Neuron (in vitro differentiated cells): Measurements from ENCODE around the gene ALPL.

Experiments used
- H2AFZ ChIP-seq: one replicate; pipeline ENCODE4 v1.6.1; 2013; ENCODE audit warnings: low read depth, mild to moderate bottlenecking, inconsistent platforms, low read length, moderate library complexity
- H3K27me3 ChIP-seq: one replicate; pipeline ENCODE4 v1.6.1; 2013; ENCODE audit warnings: low read length; ENCODE audit not compliant: insufficient read depth
- H3K36me3 ChIP-seq: one replicate; pipeline ENCODE4 v1.6.1; 2013; ENCODE audit warnings: low read length; ENCODE audit not compliant: insufficient read depth
- H3K4me1 ChIP-seq: one replicate; pipeline ENCODE4 v1.6.1; 2013; ENCODE audit warnings: low read length; ENCODE audit not compliant: insufficient read depth
- H3K4me3 ChIP-seq: 2 replicates; pipeline ENCODE4 v1.5.1; 2013; ENCODE audit warnings: mild to moderate bottlenecking, low read length, moderate library complexity
- H3K9me3 ChIP-seq: one replicate; pipeline ENCODE4 v1.6.1; 2013; ENCODE audit warnings: low read length

Gene ALPL

DNA sequence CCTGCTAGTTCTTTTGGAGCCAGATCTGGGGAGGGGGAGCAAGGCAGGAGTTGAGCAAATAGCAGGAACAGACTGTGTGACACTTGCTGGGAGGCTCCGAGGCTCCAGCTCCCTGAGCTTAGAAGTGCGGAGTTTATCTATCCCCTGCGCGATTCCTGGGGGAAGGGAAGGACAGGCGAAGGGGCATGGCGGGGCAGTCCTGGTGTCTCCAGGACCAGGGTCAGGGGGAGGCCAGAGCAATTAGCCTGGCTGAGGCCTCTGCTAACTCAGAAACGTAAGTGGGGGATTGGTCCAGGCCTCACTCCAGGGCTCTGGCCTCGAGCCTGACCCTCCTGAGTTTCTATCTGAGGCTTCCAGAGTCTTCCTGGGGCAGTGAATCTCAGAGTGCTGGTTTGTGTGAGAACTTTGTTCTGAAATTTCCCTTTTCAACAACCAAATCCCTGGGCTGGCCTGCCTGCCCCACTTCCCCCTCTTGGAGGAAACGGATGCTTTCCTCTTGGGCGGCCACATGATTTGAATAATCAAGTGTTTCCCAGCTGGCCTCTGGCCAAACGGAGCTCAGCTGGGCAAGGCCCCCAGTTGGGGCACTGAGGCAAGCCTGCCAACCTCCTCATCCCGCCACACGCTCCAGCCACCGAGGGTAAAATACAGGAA lies 15.6 kb downstream of the ALPL start:
- Histone ChIP-seq H3K4me3 (no peak overlapping the region), H3K36me3 (no peaks in the 10 kb centered on the region), H3K4me1 (no peaks in the 10 kb centered on the region), H2AFZ (no peak overlapping the region), H3K9me3 (no peaks in the 10 kb centered on the region), H3K27me3 (no peaks in the 10 kb centered on the region)

- Histone ChIP-seq H3K9me3 (no peaks in the 10 kb centered on the region), H3K36me3 (no peaks in the 10 kb centered on the region), H3K27me3 (no peaks in the 10 kb centered on the region), H3K4me1 (no peaks in the 10 kb centered on the region), H2AFZ (no peak overlapping the region), H3K4me3 (no peak overlapping the region)
Observed at GRCh38 chr1:21525340-21525717, 16.1 kb downstream of the ALPL start.

- no peaks in the 10 kb centered on the region for H3K36me3 ChIP-seq
- H3K4me1 ChIP-seq: no peaks in the 10 kb centered on the region
- no peaks in the 10 kb centered on the region for H3K9me3 ChIP-seq
- H3K4me3 ChIP-seq: no peak overlapping the region
- H2AFZ ChIP-seq: no peak overlapping the region
- H3K27me3 ChIP-seq: no peaks in the 10 kb centered on the region
Observed at GRCh38 chr1:21526441-21526840, 17.2 kb downstream of the ALPL start.

- H3K36me3 ChIP-seq: no peaks in the 10 kb centered on the region
- H3K27me3 ChIP-seq: no peaks in the 10 kb centered on the region
- no peaks in the 10 kb centered on the region for H3K9me3 ChIP-seq
- H3K4me1 ChIP-seq: no peaks in the 10 kb centered on the region
- no peak overlapping the region for H3K4me3 ChIP-seq
- no peak overlapping the region for H2AFZ ChIP-seq
Observed at GRCh38 chr1:21530368-21531016, 21.3 kb downstream of the ALPL start.

DNA sequence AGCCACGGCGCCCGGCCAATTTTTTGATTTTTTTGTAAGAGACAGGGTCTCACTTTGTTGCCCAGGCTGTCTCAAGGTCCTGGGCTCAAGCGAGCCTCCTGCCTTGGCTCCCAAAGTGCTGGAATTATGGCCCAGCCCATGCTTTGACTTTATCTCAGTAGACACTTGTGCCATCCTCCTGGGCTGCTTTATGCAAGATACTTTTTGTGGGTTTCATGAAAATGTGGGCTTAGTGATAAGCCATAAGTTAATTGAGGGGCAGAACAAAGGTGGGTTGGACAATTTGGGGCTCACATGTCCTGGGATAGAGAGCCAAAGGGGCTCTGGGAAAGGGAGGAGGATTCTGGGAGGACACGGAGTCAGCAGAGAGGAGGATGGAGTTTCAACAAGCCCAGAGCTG lies 22.0 kb downstream of the ALPL start:
- no peak overlapping the region for H2AFZ ChIP-seq
- no peak overlapping the region for H3K4me3 ChIP-seq
- no peaks in the 10 kb centered on the region for H3K9me3 ChIP-seq
- H3K27me3 ChIP-seq: no peaks in the 10 kb centered on the region
- no peaks in the 10 kb centered on the region for H3K36me3 ChIP-seq
- H3K4me1 ChIP-seq: no peaks in the 10 kb centered on the region

DNA sequence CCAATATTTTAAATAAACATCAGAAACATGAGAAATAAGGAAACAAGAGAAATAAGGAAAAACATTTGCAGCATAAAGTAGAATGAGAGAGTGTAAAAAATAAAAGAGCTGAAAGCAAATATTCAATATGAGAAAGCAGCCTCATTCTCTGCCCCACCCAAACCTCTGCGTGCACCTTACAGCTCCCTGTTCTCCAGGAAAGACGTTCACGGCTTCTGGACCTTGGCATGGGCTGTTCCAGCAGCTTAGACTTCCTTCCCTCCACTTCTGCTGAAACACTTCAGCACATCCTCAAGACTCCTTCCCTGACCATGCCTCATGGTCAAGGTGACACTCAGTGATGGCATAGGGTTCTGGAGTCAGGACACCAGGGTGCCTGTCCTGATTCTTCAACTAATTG lies 23.3 kb downstream of the ALPL start:
- Histone ChIP-seq H3K4me1 (no peaks in the 10 kb centered on the region), H3K36me3 (no peaks in the 10 kb centered on the region), H3K4me3 (no peak overlapping the region), H2AFZ (no peak overlapping the region), H3K27me3 (no peaks in the 10 kb centered on the region), H3K9me3 (no peaks in the 10 kb centered on the region)

GRCh38 chr1:21532992-21533534 lies 23.8 kb downstream of the ALPL start:
- no peaks in the 10 kb centered on the region for H3K4me1 ChIP-seq

DNA sequence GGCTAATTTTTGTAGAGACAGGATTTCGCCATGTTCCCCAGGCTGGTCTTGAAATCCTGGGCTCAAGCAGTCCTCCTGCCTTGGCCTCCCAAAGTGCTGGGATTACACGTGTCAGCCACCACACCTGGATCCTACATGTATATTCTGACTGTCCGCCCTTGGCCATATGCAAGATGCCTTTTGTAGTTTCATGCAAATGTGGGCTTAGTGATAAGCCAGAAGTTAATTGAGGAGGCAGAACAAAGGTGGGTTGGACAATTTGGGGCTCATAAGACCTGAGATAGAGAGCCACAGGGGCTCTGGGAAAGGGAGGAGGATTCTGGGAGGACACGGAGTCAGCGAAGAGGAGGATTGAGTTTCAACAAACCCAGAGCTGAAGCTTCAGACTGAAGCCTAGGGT lies 24.9 kb downstream of the ALPL start:
- no peaks in the 10 kb centered on the region for H3K4me1 ChIP-seq
- H3K4me3 ChIP-seq: no peak overlapping the region
- H3K36me3 ChIP-seq: no peaks in the 10 kb centered on the region
- H3K27me3 ChIP-seq: no peaks in the 10 kb centered on the region
- H2AFZ ChIP-seq: no peak overlapping the region
- H3K9me3 ChIP-seq: no peaks in the 10 kb centered on the region

More at GRCh38 chr1:21532992-21533534, 23.8 kb downstream of the ALPL start:
- Histone ChIP-seq H3K27me3 (no peaks in the 10 kb centered on the region), H2AFZ (no peak overlapping the region), H3K4me3 (no peak overlapping the region), H3K9me3 (no peaks in the 10 kb centered on the region), H3K36me3 (no peaks in the 10 kb centered on the region)

- Histone ChIP-seq H3K4me3 (no peak overlapping the region), H3K27me3 (no peaks in the 10 kb centered on the region), H2AFZ (no peak overlapping the region), H3K4me1 (no peaks in the 10 kb centered on the region), H3K9me3 (no peaks in the 10 kb centered on the region), H3K36me3 (no peaks in the 10 kb centered on the region)
Observed at GRCh38 chr1:21534674-21535378, 25.6 kb downstream of the ALPL start.

DNA sequence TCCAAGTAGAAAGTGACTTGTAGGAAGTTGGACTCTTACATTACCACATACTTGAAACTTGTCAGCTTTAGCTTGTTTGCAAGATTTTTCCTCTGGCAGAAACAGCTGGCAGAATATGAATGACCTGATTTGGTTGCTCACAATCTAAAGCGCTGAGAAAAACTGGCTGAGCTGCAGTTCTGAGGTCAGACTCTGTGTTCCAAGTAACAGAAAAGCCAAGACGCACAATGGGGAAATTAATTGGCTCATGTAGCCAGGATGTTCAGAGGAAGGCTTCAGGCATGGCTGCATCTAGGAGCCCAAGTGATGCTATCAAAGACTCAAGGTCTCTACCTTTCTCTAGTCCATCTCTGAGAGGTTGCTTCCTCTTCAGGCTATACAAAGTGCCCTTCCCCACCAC lies 27.0 kb downstream of the ALPL start:
- Histone ChIP-seq H3K4me1 (no peaks in the 10 kb centered on the region), H3K4me3 (no peak overlapping the region)

DNA sequence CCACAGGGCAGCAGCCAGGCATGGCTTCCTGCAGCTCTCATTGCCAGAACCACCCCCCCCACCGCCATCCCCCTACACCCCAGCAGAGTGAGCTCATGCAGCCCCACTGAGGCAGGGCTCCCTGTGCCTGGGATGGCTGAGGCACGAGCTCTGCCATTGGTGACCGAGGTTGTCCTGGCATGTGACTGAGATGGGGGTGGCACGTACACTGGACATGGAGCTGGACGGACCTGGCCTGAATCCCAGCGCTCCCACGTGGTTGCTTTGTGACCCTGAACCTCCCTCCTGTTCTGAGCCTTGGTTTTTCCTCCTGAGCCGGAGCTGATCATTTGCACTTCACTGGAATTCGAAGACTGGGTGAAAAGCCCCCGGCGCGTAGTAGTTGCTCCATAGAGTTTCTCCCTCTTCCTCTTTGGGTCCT lies 28.3 kb downstream of the ALPL start:
- H2AFZ ChIP-seq: no peak overlapping the region
- no peaks in the 10 kb centered on the region for H3K27me3 ChIP-seq
- H3K36me3 ChIP-seq: no peaks in the 10 kb centered on the region
- H3K4me3 ChIP-seq: no peak overlapping the region
- H3K9me3 ChIP-seq: no peaks in the 10 kb centered on the region
- H3K4me1 ChIP-seq: no peaks in the 10 kb centered on the region

More for the DNA sequence above, 27.0 kb downstream of the ALPL start:
- no peaks in the 10 kb centered on the region for H3K36me3 ChIP-seq
- H2AFZ ChIP-seq: no peak overlapping the region
- no peaks in the 10 kb centered on the region for H3K9me3 ChIP-seq
- H3K27me3 ChIP-seq: no peaks in the 10 kb centered on the region

GRCh38 chr1:21537932-21538630 lies 28.9 kb downstream of the ALPL start:
- Histone ChIP-seq H3K36me3 (no peaks in the 10 kb centered on the region), H3K4me1 (no peaks in the 10 kb centered on the region), H3K9me3 (no peaks in the 10 kb centered on the region), H3K4me3 (no peak overlapping the region), H3K27me3 (no peaks in the 10 kb centered on the region), H2AFZ (no peak overlapping the region)

- H3K4me3 ChIP-seq: no peak overlapping the region
- no peaks in the 10 kb centered on the region for H3K4me1 ChIP-seq
- H3K9me3 ChIP-seq: no peaks in the 10 kb centered on the region
- H2AFZ ChIP-seq: no peak overlapping the region
- H3K36me3 ChIP-seq: no peaks in the 10 kb centered on the region
- no peaks in the 10 kb centered on the region for H3K27me3 ChIP-seq
Observed at GRCh38 chr1:21539933-21540332, 30.7 kb downstream of the ALPL start.
